AG09319 (cell line): Measurements from ENCODE around the gene ACAN.

ENCODE experiments used
- DNase-seq: peaks from one replicate; pipeline ENCODE4 v3.0.0-alpha.2; 2010; ENCODE audit warnings: low read depth; ENCODE audit errors: extremely low read depth
- CTCF ChIP-seq: IDR thresholded peaks from 2 replicates; pipeline ENCODE4 v1.5.1; 2011; ENCODE audit warnings: low read depth, mild to moderate bottlenecking, inconsistent platforms, low read length, moderate library complexity

ACAN gene

GRCh38 chr15:88810446-88810845, 7.2 kb downstream of the ACAN start:
- TF ChIP-seq CTCF: no peak
- no peak for DNase-seq

- no peak for TF ChIP-seq CTCF
- DNase-seq: no peak
These were observed 8.9 kb downstream of the ACAN start for GRCh38 chr15:88812133-88812532.

GRCh38 chr15:88813960-88814359, 10.7 kb downstream of the ACAN start:
- no peak for TF ChIP-seq CTCF
- DNase-seq: no peak

GRCh38 chr15:88814393-88814792, 11.2 kb downstream of the ACAN start:
- DNase-seq: no peak
- no peak for TF ChIP-seq CTCF

- TF ChIP-seq CTCF: no peak
- DNase-seq: no peak
These were observed 15.7 kb downstream of the ACAN start for GRCh38 chr15:88818920-88819319.

- no peak for TF ChIP-seq CTCF
These were observed 18.8 kb downstream of the ACAN start for GRCh38 chr15:88821993-88822392.

GRCh38 chr15:88828791-88829190, 25.6 kb downstream of the ACAN start:
- TF ChIP-seq CTCF: no peak
- DNase-seq: no peak

More at GRCh38 chr15:88821993-88822392, 18.8 kb downstream of the ACAN start:
- DNase-seq: no peak
